T47D (cell line): ENCODE data around the gene ADAMTS13.

Experiments used
- DNase-seq, 2 experiments: peaks; one replicate each; pipeline versions ENCODE4 v3.0.0 to v3.0.0-alpha.2; 2011 to 2012; ENCODE audit warnings: low read depth in 1 of 2, low spot score in 1 of 2
- JUND ChIP-seq: IDR thresholded peaks from 2 replicates; pipeline ENCODE4 v1.6.1; 2012; ENCODE audit warnings: low read depth
- in situ Hi-C: cut with HindIII; loops from 2 replicates; pipeline ENCODE4 v1.10.0; 2016; ENCODE audit warnings: low sequenced_read_pairs, low pct_unique_long_range_greater_than_20kb

Gene ADAMTS13

DNA sequence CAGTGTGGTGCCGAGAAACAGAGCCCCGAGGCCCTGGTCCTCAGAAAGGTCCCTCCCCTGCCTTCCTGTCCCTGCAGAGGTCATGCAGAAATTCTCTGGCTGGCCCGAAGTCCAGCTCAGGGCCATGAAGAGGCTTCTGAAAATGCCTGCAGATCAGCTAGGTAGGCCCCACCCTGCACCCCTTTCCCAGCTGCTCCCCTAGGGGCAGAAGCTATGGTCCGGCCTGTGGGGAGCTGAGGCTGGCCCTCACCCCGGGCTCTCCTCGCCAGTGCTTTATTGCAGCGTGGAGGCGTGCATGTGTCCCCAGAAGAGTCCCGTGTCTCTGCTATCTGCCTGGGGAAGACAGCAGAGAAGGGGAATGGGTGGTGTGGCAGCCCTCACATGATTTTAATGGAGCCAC, 24.3 kb upstream of the ADAMTS13 start:
- DNase-seq: no peak
- in situ Hi-C loops: no loop called here
- no peak for TF ChIP-seq JUND

DNA sequence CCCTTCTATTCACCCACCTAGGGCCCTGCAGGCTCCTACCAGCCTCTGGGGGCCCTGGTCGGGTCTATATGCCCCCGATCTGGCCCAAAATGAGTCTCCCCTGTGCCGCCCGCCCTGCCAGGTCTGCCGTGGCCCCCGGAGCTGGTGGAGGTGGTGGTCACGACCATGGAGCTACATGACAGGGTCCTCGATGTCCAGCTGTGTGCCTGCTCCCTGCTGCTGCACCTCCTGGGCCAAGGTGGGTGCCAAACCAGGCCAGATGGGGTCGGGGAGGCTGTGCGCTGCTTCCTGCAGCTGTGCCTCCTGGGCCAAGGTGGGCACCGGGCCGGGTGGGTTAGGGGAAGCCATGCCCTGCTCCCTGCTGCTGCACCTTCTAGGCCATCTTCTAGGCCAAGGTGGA, 21.9 kb upstream of the ADAMTS13 start:
- in situ Hi-C loops: no loop called here
- DNase-seq: no peak
- TF ChIP-seq JUND: no peak

DNA sequence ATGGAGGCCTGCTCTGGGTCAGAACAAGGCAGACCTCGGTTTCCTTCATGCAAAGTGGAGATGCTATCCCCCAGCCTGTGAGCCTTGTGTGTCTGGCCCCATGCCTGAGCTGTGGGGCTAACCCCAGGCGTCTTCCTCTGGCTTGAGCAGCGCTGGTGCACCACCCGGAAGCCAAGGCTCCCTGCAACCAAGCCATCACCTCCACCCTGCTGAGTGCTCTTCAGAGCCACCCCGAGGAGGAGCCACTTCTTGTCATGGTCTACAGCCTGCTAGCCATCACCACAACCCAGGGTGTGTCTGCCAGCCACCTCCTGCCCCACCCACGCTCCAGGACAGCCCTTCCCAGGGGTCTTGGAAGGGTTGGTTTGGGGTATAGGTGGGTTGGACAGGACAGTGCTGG, 20.6 kb upstream of the ADAMTS13 start:
- TF ChIP-seq JUND: no peak
- in situ Hi-C loops: no loop called here
- DNase-seq: no peak

DNA sequence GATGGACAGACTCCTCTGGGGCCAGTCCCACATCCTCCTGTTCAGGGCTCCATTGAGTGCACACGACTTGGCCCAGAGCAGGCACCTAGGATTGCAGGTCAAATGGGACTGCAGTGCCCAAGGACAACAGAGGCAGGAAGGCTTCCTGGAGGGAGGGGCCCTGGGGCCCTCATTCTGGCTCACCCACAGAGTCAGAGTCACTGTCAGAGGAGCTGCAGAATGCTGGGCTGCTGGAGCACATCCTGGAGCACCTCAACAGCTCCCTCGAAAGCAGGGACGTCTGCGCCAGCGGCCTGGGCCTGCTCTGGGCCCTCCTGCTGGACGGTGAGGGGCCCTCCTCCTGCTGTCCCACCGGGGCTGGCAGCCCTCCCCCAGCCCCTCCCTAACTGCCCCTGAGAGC, 19.5 kb upstream of the ADAMTS13 start:
- DNase-seq: no peak
- in situ Hi-C loops: no loop called here
- TF ChIP-seq JUND: no peak

DNA sequence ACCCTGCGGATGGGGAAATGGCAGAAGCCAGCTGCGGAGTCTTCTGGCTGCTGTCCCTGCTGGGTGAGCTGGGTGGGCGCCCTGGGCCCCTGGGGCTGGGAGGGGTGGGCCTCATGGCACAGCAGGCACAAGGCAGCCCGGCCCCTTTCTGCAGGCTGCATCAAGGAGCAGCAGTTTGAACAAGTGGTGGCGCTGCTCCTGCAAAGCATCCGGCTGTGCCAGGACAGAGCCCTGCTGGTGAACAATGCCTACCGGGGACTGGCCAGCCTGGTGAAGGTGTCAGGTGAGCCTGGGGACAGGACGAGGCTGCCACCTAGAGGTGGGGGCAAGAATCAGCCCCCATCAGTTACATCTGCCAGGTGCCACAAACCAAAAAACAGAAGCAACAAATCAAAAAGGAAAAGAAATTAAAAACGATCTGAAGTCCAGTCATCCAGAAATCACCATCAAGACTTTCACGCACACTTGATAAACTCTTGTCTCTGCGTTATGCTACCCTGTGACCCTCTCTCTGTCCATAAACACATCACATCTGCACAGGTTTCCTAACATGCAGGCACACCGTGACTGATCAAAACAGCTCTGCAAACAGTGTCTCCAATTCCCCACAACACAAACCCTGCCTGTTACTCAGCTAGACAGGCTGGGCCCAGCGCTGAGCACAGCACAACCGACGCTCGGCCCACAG, 18.3 kb upstream of the ADAMTS13 start:
- TF ChIP-seq JUND: no peak
- DNase-seq: peak; percentile 89 to 91
- in situ Hi-C loops: no loop called here

DNA sequence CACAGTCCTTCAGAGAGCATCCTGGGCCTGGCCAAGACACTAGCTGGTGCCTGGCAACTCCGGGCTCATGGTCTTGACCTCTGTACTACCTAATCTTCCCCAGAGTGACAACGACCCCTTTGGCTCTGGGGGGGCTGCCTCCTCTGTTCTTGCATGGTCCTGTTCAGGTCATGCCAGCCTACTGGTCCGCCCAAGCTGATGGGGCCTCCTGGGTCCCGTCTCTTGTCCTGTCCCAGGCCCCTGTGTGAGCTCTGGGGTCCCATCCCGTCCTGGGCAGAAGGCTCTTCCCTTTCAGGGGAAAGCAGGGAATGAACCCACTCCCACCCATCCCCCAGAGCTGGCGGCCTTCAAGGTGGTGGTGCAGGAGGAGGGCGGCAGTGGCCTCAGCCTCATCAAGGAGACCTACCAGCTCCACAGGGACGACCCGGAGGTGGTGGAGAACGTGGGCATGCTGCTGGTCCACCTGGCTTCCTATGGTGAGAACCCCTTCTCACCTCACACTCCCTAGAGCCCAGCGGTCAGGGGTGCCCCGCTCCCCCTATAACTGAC, 17.6 kb upstream of the ADAMTS13 start:
- no peak for DNase-seq
- no peak for TF ChIP-seq JUND
- in situ Hi-C loops: no loop called here

DNA sequence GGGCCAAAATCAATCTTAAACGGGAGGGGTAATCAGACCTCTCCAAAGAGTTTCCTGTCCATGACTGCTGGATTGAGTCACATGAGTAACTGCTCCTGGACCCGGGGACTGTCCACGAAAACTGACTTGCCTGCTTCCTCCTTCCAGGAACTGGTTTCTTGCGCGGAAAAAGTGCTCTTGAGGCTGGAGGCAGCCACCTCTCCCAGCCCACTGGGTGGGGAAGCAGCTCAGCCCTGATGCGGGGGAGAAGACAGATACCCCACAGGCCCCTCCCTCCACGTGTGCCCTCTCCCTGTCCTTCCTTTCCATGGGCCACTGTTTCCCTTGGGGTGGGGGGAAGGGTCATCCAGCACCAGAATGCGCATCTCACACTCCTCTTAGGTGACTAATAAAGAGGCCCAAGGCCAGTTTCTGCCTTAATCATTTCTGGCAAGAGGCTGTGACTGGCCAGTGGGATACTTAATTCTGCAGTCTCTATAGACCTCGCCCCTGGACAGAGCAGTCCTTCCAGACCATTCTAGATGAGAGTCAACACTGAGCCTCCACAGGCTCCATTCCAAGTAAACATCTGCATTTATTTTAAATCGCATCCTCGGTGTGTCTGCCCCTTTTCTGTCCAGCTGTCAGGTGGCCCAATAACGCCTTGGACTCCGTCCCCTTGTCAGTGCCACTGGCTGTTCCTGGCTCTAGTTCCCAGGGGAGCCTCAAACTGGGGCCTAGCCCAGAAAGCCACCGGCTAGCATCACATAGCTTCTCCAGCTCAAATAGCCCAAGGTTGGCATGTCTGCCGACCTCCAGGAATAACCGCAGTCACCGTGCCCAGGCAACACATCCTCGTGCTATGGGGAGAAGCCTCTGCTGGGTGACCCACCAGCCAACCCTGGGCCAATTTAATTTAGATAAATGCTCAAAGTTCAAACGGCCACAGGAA, 16.4 kb upstream of the ADAMTS13 start:
- TF ChIP-seq JUND: no peak
- in situ Hi-C loops: no loop called here
- DNase-seq: no peak

DNA sequence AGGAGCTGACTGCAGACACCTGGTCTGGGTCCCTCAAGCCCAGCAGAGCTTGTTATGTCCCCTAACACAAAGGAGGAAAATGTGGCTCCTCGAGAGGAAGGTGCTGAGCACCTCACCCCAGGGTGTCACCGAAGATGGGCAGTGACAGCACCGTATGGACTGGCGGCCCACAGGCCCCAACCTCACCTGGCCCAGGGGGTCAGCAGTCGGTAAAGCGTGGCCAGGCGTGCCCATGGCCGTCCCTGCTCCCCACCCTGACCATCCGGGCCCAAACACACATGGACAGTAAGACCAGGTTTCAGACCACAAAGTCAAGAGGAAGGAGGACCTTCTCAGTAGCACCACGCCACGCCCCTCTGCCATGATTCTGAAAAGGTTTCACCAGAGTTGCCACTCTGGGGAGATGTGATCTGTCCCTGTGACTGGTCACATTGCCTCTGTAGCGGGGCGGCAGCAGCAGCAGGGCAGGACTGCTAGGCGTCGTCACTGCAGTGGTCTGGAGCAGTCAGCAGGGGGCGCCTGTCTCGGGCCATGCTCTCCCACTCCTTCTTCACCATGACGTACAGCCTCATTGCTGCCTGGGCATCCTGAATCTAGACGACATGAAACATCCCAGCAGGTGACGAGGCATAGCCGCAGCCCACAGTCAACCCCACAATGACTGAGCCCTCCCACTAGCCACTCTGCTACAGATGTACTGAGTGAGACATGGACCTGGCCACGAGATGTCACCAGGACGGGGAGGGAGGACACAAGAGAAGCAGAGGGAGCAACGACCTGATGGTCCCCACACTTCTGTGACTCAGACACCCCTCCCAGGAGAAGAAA, 15.5 kb upstream of the ADAMTS13 start:
- DNase-seq: peak; percentile 83 to 87
- in situ Hi-C loops: no loop called here
- no peak for TF ChIP-seq JUND

DNA sequence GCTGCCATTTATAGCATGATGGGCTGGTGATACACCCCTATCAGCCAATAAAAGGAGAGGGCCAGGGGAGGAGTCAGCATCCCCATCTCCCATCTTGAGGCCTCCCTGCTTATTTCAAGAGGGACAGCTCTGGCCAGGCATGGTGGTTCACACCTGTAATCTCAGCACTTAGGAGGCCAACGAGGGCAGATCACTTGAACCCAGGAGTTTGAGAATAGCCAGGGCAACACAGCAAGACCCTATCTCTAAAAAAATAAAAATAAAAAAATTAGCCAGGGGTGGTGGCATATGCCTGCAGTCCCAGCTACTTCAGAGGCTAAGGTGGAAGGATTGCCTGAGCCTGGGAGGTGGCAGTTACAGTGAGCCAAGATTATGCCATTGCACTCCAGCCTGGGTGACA, 14.1 kb upstream of the ADAMTS13 start:
- TF ChIP-seq JUND: no peak
- in situ Hi-C loops: no loop called here
- DNase-seq: no peak

DNA sequence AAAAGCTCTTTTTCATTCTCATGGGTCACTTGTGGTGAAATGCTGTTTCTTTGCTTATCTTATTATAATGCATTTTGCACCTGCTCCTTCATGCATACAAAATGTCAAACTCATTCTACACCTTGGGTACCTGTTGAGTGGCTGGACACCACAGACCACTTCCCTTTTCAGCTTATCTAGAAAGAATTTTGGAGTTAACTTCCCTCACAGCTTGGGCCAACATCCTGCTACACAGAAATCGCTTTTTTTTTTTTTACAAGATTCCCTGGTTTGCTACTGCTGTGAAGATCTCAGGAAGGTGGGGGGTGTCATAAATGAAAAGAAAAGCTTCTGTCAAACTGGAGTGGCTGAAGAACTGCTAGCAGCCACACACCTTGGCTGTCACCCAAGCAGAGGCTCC, 7.0 kb upstream of the ADAMTS13 start:
- DNase-seq: no peak
- in situ Hi-C loops: no loop called here
- TF ChIP-seq JUND: no peak

DNA sequence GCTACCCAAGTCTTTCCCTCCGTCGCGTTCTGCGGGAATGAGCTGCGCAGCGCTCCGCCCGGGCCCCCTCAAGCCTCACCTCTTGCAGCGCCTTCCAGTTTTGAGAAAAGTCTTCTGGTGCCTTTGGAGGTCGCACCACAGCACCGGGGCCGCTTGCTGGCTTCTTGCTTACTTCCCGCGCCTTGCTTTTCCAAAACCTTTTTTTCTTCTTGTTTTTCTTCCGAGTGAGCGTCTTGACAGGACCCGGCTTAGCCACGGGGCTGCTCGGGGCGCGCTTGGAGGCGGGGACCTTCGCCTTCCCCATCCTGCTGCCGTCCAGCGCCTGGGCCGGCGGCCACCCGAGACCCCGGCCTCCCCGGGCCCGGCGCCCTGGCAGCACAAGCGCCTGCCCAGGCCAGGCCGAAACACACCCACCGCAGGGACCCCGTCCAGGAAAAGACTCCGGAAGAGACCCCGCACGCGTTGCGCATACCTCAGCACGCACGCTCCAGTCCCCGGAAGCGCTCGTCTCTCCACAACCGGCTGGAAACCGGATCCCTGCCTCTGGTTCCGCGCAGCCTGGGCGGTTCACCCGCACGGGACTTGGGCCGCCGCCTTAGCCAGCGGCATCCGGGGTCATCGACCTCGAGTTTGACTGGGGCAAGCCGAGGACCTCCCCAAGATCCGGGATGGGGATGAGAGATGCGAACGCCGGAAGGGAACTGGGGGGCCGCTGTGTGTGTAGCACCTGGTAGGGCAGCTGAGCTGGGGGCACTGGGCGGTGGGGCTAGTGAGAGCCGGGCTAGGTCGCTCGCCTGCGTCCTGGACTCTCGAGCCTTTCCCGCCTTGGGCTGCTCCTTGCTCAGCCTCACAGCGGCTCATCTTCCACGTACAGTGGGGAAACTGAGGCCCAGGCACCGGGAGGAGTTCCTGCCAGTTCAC, 4.4 kb upstream of the ADAMTS13 start, which contains the start of gene REXO4:
Gene REXO4 (minus strand): TSS at position 470 of the 921 bp plus-strand sequence. CDS start 166 bp downstream, at position 304.
- in situ Hi-C loops: no loop called here
- no peak for TF ChIP-seq JUND
- DNase-seq: peak; percentile 71 to 90
